Naive B cell (primary cell): ENCODE data around the gene NAV2. TPM values are rescaled to one million over a fixed set of nuclear protein-coding genes. Genes with fewer than 3 reads are reported as not detected.

Experiments
- ATAC-seq, 2 donors: fragments of 150-1000 bp; cut with Tn5 transposase; 2 replicates each; pipeline ENCODE4 v1.10.0; 2021; ENCODE audit warnings: low read depth in 2 of 2, mild to moderate bottlenecking in 2 of 2, moderate library complexity in 2 of 2
- DNase-seq: peaks from one replicate; pipeline ENCODE4 v3.0.0; 2022
- H3K27ac Mint-ChIP-seq, 6 donors: one replicate each; pipeline ENCODE4 v1.8.0; 2020 to 2022; ENCODE audit warnings: mild to moderate bottlenecking in 6 of 6, mixed read lengths in 6 of 6, moderate library complexity in 5 of 6, inconsistent platforms in 2 of 6
- H3K27me3 Mint-ChIP-seq, 3 donors: one replicate each; pipeline ENCODE4 v1.8.0; 2021 to 2022; ENCODE audit warnings: mixed read lengths in 3 of 3, mild to moderate bottlenecking in 1 of 3
- H3K36me3 Mint-ChIP-seq, 2 donors: one replicate each; pipeline ENCODE4 v1.8.0; 2020 to 2022; ENCODE audit warnings: mixed read lengths in 2 of 2, inconsistent platforms in 1 of 2, mild to moderate bottlenecking in 1 of 2
- H3K4me1 Mint-ChIP-seq, 3 donors: one replicate each; pipeline ENCODE4 v1.8.0; 2020 to 2022; ENCODE audit warnings: mixed read lengths in 3 of 3, inconsistent platforms in 1 of 3, mild to moderate bottlenecking in 1 of 3, moderate library complexity in 1 of 3
- H3K4me3 Mint-ChIP-seq, 8 donors: one replicate each; pipeline ENCODE4 v1.8.0; 2020 to 2022; ENCODE audit warnings: mild to moderate bottlenecking in 8 of 8, mixed read lengths in 8 of 8, moderate library complexity in 8 of 8, inconsistent platforms in 2 of 8
- H3K9me3 Mint-ChIP-seq, 7 donors: one replicate each; pipeline ENCODE4 v1.8.0; 2020 to 2022; ENCODE audit warnings: mixed read lengths in 7 of 7, mild to moderate bottlenecking in 5 of 7, inconsistent platforms in 2 of 7, moderate library complexity in 1 of 7
- polyA plus RNA-seq, 6 donors: library from polyadenylated mRNA; unstranded; fragments of 300-500 nt; fragmentation: Illumina TruSeq; gene quantifications; one replicate each; pipeline ENCODE4 v1.2.3, GENCODE V29; 2021; ENCODE audit warnings: low read depth in 6 of 6

The NAV2 gene
- polyA plus RNA-seq, 6 donors from 2014 or later = 0.90 to 3.2 (median 0.94) TPM; not detected in 3

DNA sequence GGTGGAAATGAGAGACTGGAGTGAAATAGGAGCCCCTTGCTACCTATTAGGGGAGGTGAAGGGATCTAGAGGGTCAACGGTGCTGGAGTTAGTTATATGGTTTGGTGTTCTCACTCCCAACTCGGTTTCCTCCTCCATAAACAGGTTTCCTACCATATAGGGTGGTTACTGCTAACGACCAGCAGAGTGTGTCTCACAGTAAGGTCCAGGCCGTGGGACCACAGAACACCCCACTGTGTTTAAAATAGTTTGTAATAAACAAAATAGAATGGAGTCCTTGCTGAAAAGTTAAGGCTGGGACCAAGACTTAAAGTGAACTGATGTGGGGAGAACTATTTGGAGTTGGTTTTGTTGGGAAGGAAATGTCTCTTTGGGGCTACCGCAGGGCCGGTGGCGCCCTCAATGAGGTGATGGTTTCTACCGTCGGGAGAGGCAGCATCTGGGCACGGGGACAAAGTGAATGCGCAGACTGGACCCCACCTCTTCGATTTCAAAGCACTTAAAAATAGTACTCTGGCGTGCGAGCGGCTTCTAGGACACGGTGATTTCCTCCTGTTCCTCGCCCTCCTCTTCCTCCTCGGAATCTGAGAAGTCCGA lies 443.1 kb downstream of the NAV2 start:
- no peak for DNase-seq
- H3K27ac Mint-ChIP-seq = peak overlapping the region in 4 of 6 donors; percentile 9 to 95 (median 80)
- no peak for ATAC-seq
- H3K27me3 Mint-ChIP-seq = peaks cover 60 to 69% (median 62%) of the 10 kb centered on the region in 3 donors
- peaks cover 15 to 20% (median 19%) of the 10 kb centered on the region in 3 donors for H3K4me1 Mint-ChIP-seq
- H3K4me3 Mint-ChIP-seq = peak overlapping the region; percentile 67 to 88 (median 76)
- H3K36me3 Mint-ChIP-seq = peaks cover 6 to 30% of the 10 kb centered on the region in 2 donors
- H3K9me3 Mint-ChIP-seq = peaks cover 4 to 46% (median 20%) of the 10 kb centered on the region in 7 donors

DNA sequence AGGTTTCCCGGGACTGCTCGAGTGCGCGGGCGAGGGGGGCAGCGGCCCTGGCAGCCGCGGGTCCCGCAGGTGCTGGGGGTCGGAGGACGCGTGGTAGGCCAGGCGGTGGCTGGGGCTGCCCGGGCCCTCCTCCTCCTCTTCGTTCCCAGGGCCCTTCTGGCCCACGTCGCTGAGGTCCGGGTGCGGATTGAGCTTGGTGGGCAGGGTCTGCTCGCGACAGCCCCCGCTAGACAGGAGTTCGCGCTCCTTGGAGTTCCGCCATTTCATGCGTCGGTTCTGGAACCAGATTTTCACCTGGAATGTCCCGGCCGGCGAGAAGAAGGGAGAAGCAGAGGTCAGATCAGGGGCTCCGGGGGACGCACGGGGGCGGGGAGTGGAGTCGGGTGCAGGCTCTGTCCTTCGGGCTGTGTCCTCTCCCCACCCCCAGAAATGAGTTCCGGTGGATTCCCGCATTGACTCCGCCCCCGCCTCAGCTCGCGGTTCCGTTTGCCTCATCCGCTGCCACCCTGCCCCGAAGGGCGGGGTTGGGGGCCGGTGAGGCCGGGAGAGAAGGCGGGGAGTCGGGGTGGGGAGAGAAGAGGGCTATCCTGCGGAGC lies 443.7 kb downstream of the NAV2 start:
- H3K36me3 Mint-ChIP-seq = peaks cover 6 to 30% of the 10 kb centered on the region in 2 donors
- peaks cover 62 to 75% (median 68%) of the 10 kb centered on the region in 3 donors for H3K27me3 Mint-ChIP-seq
- H3K4me3 Mint-ChIP-seq = peak overlapping the region; percentile 69 to 88 (median 76)
- DNase-seq = no peak
- peak overlapping the region in 2 of 6 donors; percentile 9 to 80 for H3K27ac Mint-ChIP-seq
- peaks cover 4 to 49% (median 22%) of the 10 kb centered on the region in 7 donors for H3K9me3 Mint-ChIP-seq
- peak; percentile 16 to 44 for ATAC-seq
- H3K4me1 Mint-ChIP-seq = peaks cover 16 to 20% (median 19%) of the 10 kb centered on the region in 3 donors

DNA sequence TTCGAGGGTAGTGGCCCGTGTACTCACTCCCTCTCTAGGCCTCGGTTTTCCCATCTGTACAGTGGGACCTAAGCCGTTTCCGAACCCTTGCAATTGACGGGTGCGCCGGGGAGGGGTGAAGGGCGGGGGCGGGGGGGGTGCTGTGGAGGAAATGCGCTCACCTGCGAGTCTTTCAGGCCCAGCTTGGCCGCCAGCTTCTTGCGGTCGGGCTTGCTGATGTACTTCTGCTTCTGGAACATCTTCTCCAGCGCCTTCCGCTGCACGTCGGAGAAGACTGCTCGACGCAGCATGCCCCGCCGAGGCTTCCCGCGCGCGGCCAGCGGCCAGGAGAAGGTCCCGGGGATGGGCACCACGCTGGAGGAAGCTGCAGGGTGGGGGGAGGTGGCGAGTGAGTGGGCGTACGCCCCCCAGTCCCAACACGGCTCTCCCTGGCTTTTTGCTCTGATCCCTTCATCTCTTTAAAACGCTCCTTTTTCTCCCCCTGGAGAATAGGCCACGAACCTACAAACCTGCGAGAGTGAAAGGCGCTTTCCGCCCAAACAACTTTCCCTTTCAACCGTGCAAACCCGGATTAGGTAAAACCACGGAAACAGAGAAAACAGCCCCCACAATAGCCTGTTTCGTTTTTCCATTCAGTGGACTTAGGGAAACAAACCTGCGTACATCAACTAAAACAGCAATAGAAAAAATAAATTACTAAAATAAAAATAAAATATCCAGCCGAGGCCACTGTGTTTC lies 444.4 kb downstream of the NAV2 start:
- ATAC-seq = peak; percentile 67 to 69
- Mint-ChIP-seq H3K36me3 (peaks cover 6 to 30% of the 10 kb centered on the region in 2 donors), H3K27me3 (peaks cover 64 to 82% (median 74%) of the 10 kb centered on the region in 3 donors), H3K4me1 (peaks cover 16 to 22% (median 19%) of the 10 kb centered on the region in 3 donors), H3K9me3 (peaks cover 4 to 55% (median 22%) of the 10 kb centered on the region in 7 donors), H3K27ac (peak overlapping the region in 2 of 6 donors; percentile 37 to 87), H3K4me3 (peak overlapping the region in 6 of 8 donors; percentile 46 to 82 (median 68))
- peak; percentile 20 for DNase-seq

DNA sequence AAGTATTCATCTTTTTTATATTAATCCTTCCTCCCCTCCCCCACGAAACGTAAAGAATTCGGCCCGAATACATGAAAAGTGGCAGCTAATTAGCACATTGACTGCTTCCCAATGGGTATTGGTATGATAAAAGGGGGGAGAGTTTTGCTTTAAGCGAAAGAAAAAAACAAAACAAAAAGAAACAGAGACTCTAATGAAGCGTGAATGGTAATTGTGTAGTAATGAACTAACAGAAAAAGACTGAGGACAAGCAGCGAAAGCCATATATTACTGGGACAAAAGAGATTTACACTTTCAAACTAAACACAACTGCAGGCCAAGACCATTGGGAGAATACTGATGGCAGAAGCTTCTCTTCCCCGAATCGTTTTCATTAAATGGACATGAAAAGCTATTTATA lies 445.1 kb downstream of the NAV2 start:
- Mint-ChIP-seq H3K9me3 (peaks cover 4 to 58% (median 25%) of the 10 kb centered on the region in 7 donors), H3K27ac (peak overlapping the region in 1 of 6 donors; percentile 87)

DNA sequence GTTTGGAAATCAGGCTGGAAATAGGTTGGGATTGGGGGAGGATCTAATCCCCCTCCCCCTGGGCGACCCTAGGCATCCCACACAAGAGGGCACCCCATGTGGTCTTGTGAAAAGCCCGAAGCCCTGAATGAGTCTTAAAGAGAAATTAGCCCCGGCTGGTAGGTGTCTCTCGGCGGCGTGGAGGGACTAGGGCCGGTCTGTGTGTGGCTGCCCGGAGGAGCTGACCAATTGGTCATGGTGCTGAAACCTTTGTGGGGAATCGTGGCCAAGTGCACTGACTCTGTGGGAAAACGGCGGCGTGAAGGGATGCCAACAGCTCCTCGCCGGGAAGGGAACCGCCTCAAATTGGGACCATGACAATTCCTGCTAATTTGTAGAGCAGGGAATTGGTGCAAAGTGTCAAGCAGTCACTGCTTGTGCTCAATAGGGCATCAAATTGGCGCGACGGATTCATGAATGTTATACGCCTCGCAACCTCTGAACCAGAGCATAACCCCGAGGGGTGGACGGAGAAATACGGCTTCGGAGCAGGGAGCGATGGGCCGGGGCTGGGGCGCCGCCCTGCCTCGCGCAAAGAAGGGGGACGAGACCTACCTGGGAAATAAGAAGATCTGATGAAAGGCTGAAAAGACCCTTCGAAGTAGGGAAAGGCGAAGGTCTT lies 446.1 kb downstream of the NAV2 start:
- Mint-ChIP-seq H3K4me1 (peaks cover 22 to 38% (median 25%) of the 10 kb centered on the region in 3 donors), H3K36me3 (peaks cover 7 to 35% of the 10 kb centered on the region in 2 donors), H3K4me3 (peak overlapping the region in 5 of 8 donors; percentile 29 to 78 (median 63)), H3K27ac (peak overlapping the region in 3 of 6 donors; percentile 81 to 95 (median 92)), H3K9me3 (peaks cover 4 to 59% (median 23%) of the 10 kb centered on the region in 7 donors), H3K27me3 (peaks cover 73 to 86% (median 81%) of the 10 kb centered on the region in 3 donors)
- DNase-seq = no peak
- no peak for ATAC-seq

More for the DNA sequence above, 445.1 kb downstream of the NAV2 start:
- peaks cover 6 to 31% of the 10 kb centered on the region in 2 donors for H3K36me3 Mint-ChIP-seq
- peak overlapping the region in 6 of 8 donors; percentile 29 to 82 (median 44) for H3K4me3 Mint-ChIP-seq
- no peak for ATAC-seq
- H3K4me1 Mint-ChIP-seq = peaks cover 17 to 29% (median 19%) of the 10 kb centered on the region in 3 donors
- DNase-seq = no peak
- H3K27me3 Mint-ChIP-seq = peaks cover 71 to 86% (median 80%) of the 10 kb centered on the region in 3 donors

DNA sequence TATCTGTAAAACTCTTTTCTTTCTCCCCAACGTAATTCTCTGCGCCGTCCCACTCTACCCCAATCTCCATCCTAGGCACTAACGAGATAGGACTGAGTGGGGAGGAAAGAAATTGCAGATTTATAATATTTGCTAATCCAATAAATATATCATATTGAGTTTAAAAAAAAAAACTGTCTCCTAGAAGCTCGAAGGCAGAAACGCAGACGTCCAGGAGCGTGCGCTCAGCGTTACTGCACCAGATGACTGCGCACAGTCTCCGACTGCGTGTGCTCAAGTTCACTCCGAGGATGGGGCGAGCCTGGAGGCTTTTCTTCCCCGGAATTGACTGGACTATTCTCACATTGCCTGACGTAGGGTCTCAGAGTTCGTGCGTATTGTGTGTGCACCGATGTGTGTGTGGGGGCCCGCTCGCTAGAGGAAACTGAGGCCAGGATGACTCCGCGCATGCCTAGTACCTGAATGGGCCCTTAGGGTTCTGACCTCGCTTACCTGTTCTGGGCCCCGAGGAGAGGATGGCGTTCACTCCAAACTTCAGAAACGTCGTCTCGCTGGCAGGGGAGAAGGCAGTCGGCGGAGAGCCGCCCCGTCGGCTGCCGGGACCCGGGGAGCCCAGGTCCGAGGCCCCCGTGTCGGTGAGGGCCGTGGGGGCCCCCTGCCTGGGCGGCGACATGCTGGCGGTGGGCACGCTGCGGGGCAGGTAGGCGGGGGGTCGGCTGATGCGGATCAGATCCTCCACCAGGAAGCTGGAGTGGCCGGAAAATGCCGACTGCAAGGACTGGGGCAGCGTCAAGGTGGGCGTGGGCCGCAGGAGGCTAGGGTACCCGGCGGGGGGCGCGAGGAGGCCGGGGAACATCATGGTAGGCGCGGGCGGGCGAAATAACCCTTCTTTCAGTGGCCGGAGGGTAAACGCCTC lies 447.1 kb downstream of the NAV2 start:
- peaks cover 76 to 88% (median 86%) of the 10 kb centered on the region in 3 donors for H3K27me3 Mint-ChIP-seq
- ATAC-seq (no peak), DNase-seq (no peak)
- peaks cover 23 to 38% (median 28%) of the 10 kb centered on the region in 3 donors for H3K4me1 Mint-ChIP-seq
- peak overlapping the region in 4 of 8 donors; percentile 6 to 65 (median 38) for H3K4me3 Mint-ChIP-seq
- peaks cover 4 to 57% (median 23%) of the 10 kb centered on the region in 7 donors for H3K9me3 Mint-ChIP-seq
- peak overlapping the region in 4 of 6 donors; percentile 7 to 92 (median 54) for H3K27ac Mint-ChIP-seq
- H3K36me3 Mint-ChIP-seq = peaks cover 6 to 34% of the 10 kb centered on the region in 2 donors

GRCh38 chr11:20160425-20161229 lies 448.0 kb downstream of the NAV2 start, which contains the start of gene DBX1:
Gene DBX1 (minus strand): TSS chr11:20160475. CDS start chr11:20160324, 151 bp downstream.
- peaks cover 4 to 54% (median 21%) of the 10 kb centered on the region in 7 donors for H3K9me3 Mint-ChIP-seq
- peak within 1 kb of the TSS in 4 of 8 donors; percentile 6 to 65 (median 38) for H3K4me3 Mint-ChIP-seq
- peak within 1 kb of the TSS in 5 of 6 donors; percentile 29 to 93 (median 83) for H3K27ac Mint-ChIP-seq
- peaks cover 75 to 87% (median 87%) of the 10 kb centered on the region in 3 donors for H3K27me3 Mint-ChIP-seq
- no peak for DNase-seq
- no peak for ATAC-seq
- H3K36me3 Mint-ChIP-seq = peaks cover 6 to 31% of the 10 kb centered on the region in 2 donors
- H3K4me1 Mint-ChIP-seq = peaks cover 22 to 36% (median 25%) of the 10 kb centered on the region in 3 donors

GRCh38 chr11:20161230-20161918 lies 448.7 kb downstream of the NAV2 start:
- DNase-seq = no peak
- ATAC-seq = no peak
- H3K4me3 Mint-ChIP-seq = peak overlapping the region in 3 of 8 donors; percentile 12 to 55 (median 43)
- peaks cover 6 to 25% of the 10 kb centered on the region in 2 donors for H3K36me3 Mint-ChIP-seq
- H3K9me3 Mint-ChIP-seq = peaks cover 4 to 49% (median 21%) of the 10 kb centered on the region in 7 donors
- peaks cover 17 to 29% (median 18%) of the 10 kb centered on the region in 3 donors for H3K4me1 Mint-ChIP-seq
- peak overlapping the region in 2 of 6 donors; percentile 74 to 93 for H3K27ac Mint-ChIP-seq
- H3K27me3 Mint-ChIP-seq = peaks cover 73 to 85% (median 85%) of the 10 kb centered on the region in 3 donors

DNA sequence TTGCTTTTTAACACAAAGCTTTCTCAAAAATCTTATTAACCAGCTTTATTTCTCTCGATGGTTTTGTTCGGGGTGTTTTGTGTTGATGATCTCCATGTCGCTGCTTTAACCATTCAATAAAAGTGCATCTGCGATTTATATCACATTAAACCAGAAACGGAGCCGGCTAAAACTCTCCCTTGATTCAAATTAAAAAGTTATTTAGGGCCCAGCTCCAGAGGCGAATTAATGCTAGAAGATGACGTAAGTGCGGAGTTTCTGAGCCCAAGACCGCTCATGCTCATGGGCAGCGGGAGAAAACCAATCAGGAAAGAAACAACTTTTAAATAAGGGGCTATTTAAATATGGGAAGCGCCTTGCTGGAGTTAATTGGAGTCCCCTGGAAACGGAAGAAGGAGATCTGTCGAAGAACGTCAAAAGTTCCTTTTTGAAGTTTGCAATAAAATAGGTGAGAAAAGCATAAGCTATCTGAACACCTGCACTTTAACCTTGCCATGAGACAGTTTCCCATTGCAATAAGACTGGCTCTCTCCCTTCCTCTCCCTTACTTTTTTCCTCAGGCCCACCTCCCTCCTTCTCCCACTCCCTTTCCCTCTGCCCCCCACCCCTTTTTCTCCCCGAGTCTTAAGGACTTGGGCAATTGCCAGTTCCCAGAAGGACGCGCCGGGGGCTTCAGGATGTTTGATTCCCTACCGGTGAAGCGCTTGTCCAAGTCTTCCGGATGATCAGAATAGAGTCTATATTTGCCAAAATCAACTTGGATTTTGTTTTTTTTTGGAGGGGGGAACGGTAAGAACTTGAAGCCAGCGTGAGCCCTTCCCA lies 449.5 kb downstream of the NAV2 start:
- H3K4me3 Mint-ChIP-seq = peak overlapping the region in 4 of 8 donors; percentile 29 to 44 (median 40)
- H3K27ac Mint-ChIP-seq = peak overlapping the region in 4 of 6 donors; percentile 38 to 87 (median 61)
- H3K9me3 Mint-ChIP-seq = peaks cover 4 to 49% (median 21%) of the 10 kb centered on the region in 7 donors
- DNase-seq = no peak
- H3K4me1 Mint-ChIP-seq = peaks cover 16 to 24% (median 16%) of the 10 kb centered on the region in 3 donors
- H3K36me3 Mint-ChIP-seq = peaks cover 6 to 25% of the 10 kb centered on the region in 2 donors
- peaks cover 73 to 89% (median 89%) of the 10 kb centered on the region in 3 donors for H3K27me3 Mint-ChIP-seq
- ATAC-seq = no peak
